Neural progenitor cell (in vitro differentiated cells): ENCODE data around the gene MTNR1A. TPM values are rescaled to one million over a fixed set of nuclear protein-coding genes. Genes with fewer than 3 reads are reported as not detected.

Experiments used
- DNase-seq: peaks from one replicate; pipeline ENCODE4 v3.0.0-alpha.2; 2016; ENCODE audit warnings: low spot score
- H2AFZ ChIP-seq: fragments of 200-600 bp; sonication (generic); replicated peaks from 2 replicates; pipeline ENCODE4 v1.6.1; 2016; ENCODE audit warnings: antibody characterized with exemption
- H3F3A ChIP-seq: fragments of 200-600 bp; sonication (generic); 2 replicates; pipeline ENCODE4 v1.6.1; 2016; ENCODE audit warnings: antibody characterized with exemption, low read depth
- H3K27ac ChIP-seq: fragments of 200-600 bp; sonication (generic); 2 replicates; pipeline ENCODE4 v1.5.1; 2016; ENCODE audit warnings: mild to moderate bottlenecking
- H3K27me3 ChIP-seq: fragments of 200-600 bp; sonication (generic); 2 replicates; pipeline ENCODE4 v1.6.1; 2016; ENCODE audit warnings: mild to moderate bottlenecking, moderate library complexity
- H3K36me3 ChIP-seq: fragments of 200-600 bp; sonication (generic); 2 replicates; pipeline ENCODE4 v1.5.1; 2016
- H3K4me1 ChIP-seq: fragments of 200-600 bp; sonication (generic); 2 replicates; pipeline ENCODE4 v1.6.1; 2016; ENCODE audit warnings: mixed run types
- H3K4me2 ChIP-seq: fragments of 200-600 bp; sonication (generic); 2 replicates; pipeline ENCODE4 v1.6.1; 2016
- H3K4me3 ChIP-seq: fragments of 200-600 bp; sonication (generic); 2 replicates; pipeline ENCODE4 v1.5.1; 2016
- H3K79me2 ChIP-seq: fragments of 200-600 bp; sonication (generic); 2 replicates; pipeline ENCODE4 v1.6.1; 2016; ENCODE audit warnings: low read depth
- H3K9ac ChIP-seq: fragments of 200-600 bp; sonication (generic); 2 replicates; pipeline ENCODE4 v1.6.1; 2016
- H3K9me3 ChIP-seq: fragments of 200-600 bp; sonication (generic); 2 replicates; pipeline ENCODE4 v1.5.1; 2016; ENCODE audit warnings: low read depth
- H4K20me1 ChIP-seq: fragments of 200-600 bp; sonication (generic); 2 replicates; pipeline ENCODE4 v1.6.1; 2016; ENCODE audit warnings: low read depth
- H3K27ac Mint-ChIP-seq: 3 replicates; pipeline ENCODE4 v1.8.0; 2021; ENCODE audit warnings: mixed read lengths
- H3K27me3 Mint-ChIP-seq: 2 replicates; pipeline ENCODE4 v1.8.0; 2022; ENCODE audit warnings: low read depth, mild to moderate bottlenecking, inconsistent platforms, moderate library complexity, mixed read lengths; ENCODE audit not compliant: insufficient read depth
- H3K36me3 Mint-ChIP-seq: 3 replicates; pipeline ENCODE4 v1.8.0; 2021; ENCODE audit warnings: mixed read lengths
- H3K4me1 Mint-ChIP-seq: 3 replicates; pipeline ENCODE4 v1.8.0; 2021; ENCODE audit warnings: mixed read lengths
- H3K4me3 Mint-ChIP-seq: 3 replicates; pipeline ENCODE4 v1.8.0; 2021; ENCODE audit warnings: mild to moderate bottlenecking, moderate library complexity, mixed read lengths
- H3K9me3 Mint-ChIP-seq: 3 replicates; pipeline ENCODE4 v1.8.0; 2020; ENCODE audit warnings: mixed read lengths
- CTCF ChIP-seq: fragments of 200-600 bp; sonication (generic); IDR thresholded peaks from 2 replicates; pipeline ENCODE4 v1.5.1; 2017; ENCODE audit warnings: antibody characterized with exemption, mild to moderate bottlenecking
- EZH2 ChIP-seq: fragments of 200-600 bp; sonication (generic); IDR thresholded peaks from 2 replicates; pipeline ENCODE4 v1.6.1; 2017; ENCODE audit warnings: antibody characterized with exemption, mild to moderate bottlenecking, moderate library complexity
- EZH2phosphoT487 ChIP-seq: fragments of 200-600 bp; sonication (generic); IDR thresholded peaks from 2 replicates; pipeline ENCODE4 v1.6.1; 2017; ENCODE audit warnings: antibody characterized with exemption
- total RNA-seq: library from RNA; depleted of rRNA; stranded (reverse); fragments of >200 nt; gene quantifications from 2 replicates; pipeline ENCODE4 v1.2.3, GENCODE V29; 2015; ENCODE audit warnings: low replicate concordance

Gene MTNR1A
- total RNA-seq, 1 donor from 2014 or later: 0.43 TPM

- H3K4me1 ChIP-seq: peaks cover 14% of the 10 kb centered on the region
- peaks cover 5% of the 10 kb centered on the region for H3K36me3 Mint-ChIP-seq
- H3F3A ChIP-seq: no peaks in the 10 kb centered on the region
- no peak overlapping the region for H3K27ac Mint-ChIP-seq
- no peak overlapping the region for H2AFZ ChIP-seq
- H3K9ac ChIP-seq: no peak overlapping the region
- no peak overlapping the region for H3K27ac ChIP-seq
- no peak overlapping the region for H3K4me3 Mint-ChIP-seq
- no peaks in the 10 kb centered on the region for H3K27me3 ChIP-seq
- peaks cover 32% of the 10 kb centered on the region for H3K4me1 Mint-ChIP-seq
- H3K9me3 Mint-ChIP-seq: peaks cover 20% of the 10 kb centered on the region
- no peaks in the 10 kb centered on the region for H3K36me3 ChIP-seq
- no peaks in the 10 kb centered on the region for H3K9me3 ChIP-seq
- no peaks in the 10 kb centered on the region for H3K79me2 ChIP-seq
- no peak overlapping the region for H3K4me2 ChIP-seq
- DNase-seq: no peak
- H3K4me3 ChIP-seq: no peak overlapping the region
- H3K27me3 Mint-ChIP-seq: peaks cover 8% of the 10 kb centered on the region
- no peaks in the 10 kb centered on the region for H4K20me1 ChIP-seq
- TF ChIP-seq EZH2 (no peak), EZH2phosphoT487 (no peak), CTCF (no peak)
Measured at GRCh38 chr4:186487726-186488125, 67.6 kb downstream of the MTNR1A start.

DNA sequence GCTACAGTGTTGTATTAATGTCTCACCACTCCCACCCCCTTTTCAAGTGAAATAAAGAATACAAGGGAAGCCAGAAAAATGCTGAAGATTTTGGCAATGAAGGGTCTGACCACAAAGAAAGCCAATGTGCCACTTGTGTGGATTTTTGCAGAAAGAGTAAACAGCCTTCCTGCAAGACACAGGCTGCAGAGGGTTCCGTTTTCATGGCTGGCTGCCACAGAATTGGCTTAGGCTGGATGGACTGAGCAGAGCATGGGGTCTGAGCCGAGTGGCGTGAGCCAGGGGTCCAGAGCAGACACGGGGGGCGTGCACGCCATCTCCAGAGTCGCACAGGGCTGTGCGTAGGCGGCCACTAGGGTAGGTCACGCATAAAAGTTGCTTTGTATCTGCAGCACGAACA lies 69.2 kb downstream of the MTNR1A start:
- H3K27me3 ChIP-seq: no peaks in the 10 kb centered on the region
- no peak overlapping the region for H3K9ac ChIP-seq
- Mint-ChIP-seq H3K27ac (peak overlapping the region; percentile 94), H3K4me1 (peaks cover 39% of the 10 kb centered on the region), H3K9me3 (peaks cover 19% of the 10 kb centered on the region), H3K27me3 (peaks cover 8% of the 10 kb centered on the region), H3K36me3 (peaks cover 5% of the 10 kb centered on the region), H3K4me3 (peak overlapping the region; percentile 13)
- H3K79me2 ChIP-seq: no peaks in the 10 kb centered on the region
- H3F3A ChIP-seq: no peaks in the 10 kb centered on the region
- H3K36me3 ChIP-seq: no peaks in the 10 kb centered on the region
- no peaks in the 10 kb centered on the region for H3K9me3 ChIP-seq
- peaks cover 19% of the 10 kb centered on the region for H3K4me1 ChIP-seq
- DNase-seq: peak; percentile 21
- H3K27ac ChIP-seq: no peak overlapping the region
- H3K4me2 ChIP-seq: peak overlapping the region; percentile 45
- H2AFZ ChIP-seq: peak overlapping the region; percentile 78
- no peak overlapping the region for H3K4me3 ChIP-seq
- TF ChIP-seq EZH2 (no peak), EZH2phosphoT487 (no peak), CTCF (no peak)
- no peaks in the 10 kb centered on the region for H4K20me1 ChIP-seq

DNA sequence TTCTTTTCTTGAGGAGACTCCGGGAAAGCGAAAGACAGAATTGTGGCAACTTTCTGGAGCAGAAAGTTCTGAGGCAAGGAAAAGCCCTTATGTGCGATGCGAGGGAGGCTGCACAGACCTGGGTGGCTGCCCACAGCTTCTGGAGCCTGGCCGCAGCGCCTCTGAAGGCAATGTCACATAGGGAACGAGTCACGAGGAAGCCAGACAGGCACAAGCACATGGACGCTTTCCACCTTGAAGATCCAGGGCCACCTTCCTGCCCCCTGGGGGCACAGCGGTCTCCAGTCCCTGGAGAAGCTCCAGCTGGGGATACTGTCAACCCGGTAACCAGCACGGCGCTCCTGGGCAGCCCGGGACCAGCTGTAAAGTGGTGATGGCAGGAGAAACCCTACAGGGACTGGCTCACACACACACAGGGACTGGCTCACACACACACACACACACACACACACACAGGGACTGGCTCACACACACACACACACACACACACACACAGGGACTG lies 69.8 kb downstream of the MTNR1A start:
- Histone ChIP-seq H3K9ac (no peak overlapping the region), H3K4me2 (peak overlapping the region; percentile 35), H3K79me2 (no peaks in the 10 kb centered on the region), H3K36me3 (no peaks in the 10 kb centered on the region), H3K4me1 (peaks cover 19% of the 10 kb centered on the region), H4K20me1 (no peaks in the 10 kb centered on the region), H3K9me3 (no peaks in the 10 kb centered on the region), H3K27ac (peak overlapping the region; percentile 78), H3K4me3 (no peak overlapping the region), H3K27me3 (no peaks in the 10 kb centered on the region), H2AFZ (peak overlapping the region; percentile 79), H3F3A (no peaks in the 10 kb centered on the region)
- H3K9me3 Mint-ChIP-seq: peaks cover 16% of the 10 kb centered on the region
- H3K36me3 Mint-ChIP-seq: peaks cover 5% of the 10 kb centered on the region
- peak; percentile 21 for DNase-seq
- TF ChIP-seq CTCF (no peak), EZH2 (no peak), EZH2phosphoT487 (no peak)
- H3K27ac Mint-ChIP-seq: peak overlapping the region; percentile 94
- no peak overlapping the region for H3K4me3 Mint-ChIP-seq
- peaks cover 39% of the 10 kb centered on the region for H3K4me1 Mint-ChIP-seq
- H3K27me3 Mint-ChIP-seq: peaks cover 8% of the 10 kb centered on the region
